Thyroid gland (tissue), 4 donors: Measurements from ENCODE around the gene MAP2K5.

Experiments
- CTCF ChIP-seq, 6 experiments: fragments of 200-600 bp in 3 of 6; fragments of 450-650 bp in 3 of 6; sonication (generic) in 3 of 6; IDR thresholded peaks; one replicate each; pipeline ENCODE4 v1.5.1; 2016 to 2019; ENCODE audit warnings: antibody characterized with exemption in 6 of 6, mild to moderate bottlenecking in 2 of 6, inconsistent platforms in 1 of 6, moderate library complexity in 1 of 6
- POLR2A ChIP-seq, 2 donors: fragments of 450-650 bp; IDR thresholded peaks; one replicate each; pipeline ENCODE4 v1.6.1; 2017; ENCODE audit warnings: antibody characterized with exemption in 2 of 2, mild to moderate bottlenecking in 2 of 2, moderate library complexity in 1 of 2

- TF ChIP-seq CTCF (IDR thresholded peaks at IDR 0.05) (no peak), POLR2A (IDR thresholded peaks at IDR 0.05) (no peak)
Observed at GRCh38 chr15:67587331-67587730, 44.8 kb downstream of the MAP2K5 start.
